H1 (cell line): ENCODE measurements around the gene SLC5A10. TPM values are rescaled to one million over a fixed set of nuclear protein-coding genes. Genes with fewer than 3 reads are reported as not detected.

ENCODE experiments used
- HDAC6 ChIP-seq: IDR thresholded peaks from one replicate; pipeline ENCODE4 v1.7.1; 2012; ENCODE audit warnings: low read depth, mild to moderate bottlenecking, inconsistent platforms, low read length, moderate library complexity
- polyA plus RNA-seq, 7 experiments: library from polyadenylated mRNA; depleted of rRNA in 3 of 7; stranded (reverse) in 5 of 7; unstranded in 2 of 7; fragments of >200 nt in 5 of 7; fragments of 200-250 nt in 2 of 7; gene quantifications; 1 replicate in 5 of 7; 2 replicates in 1 of 7; 4 replicates in 1 of 7; pipeline versions ENCODE4 v1.2.1 to v1.2.3, GENCODE V29; 2011 to 2013; ENCODE audit warnings: missing spikeins in 2 of 7, mixed read lengths in 2 of 7
- total RNA-seq: library from RNA; stranded (reverse); fragmentation: NEBNext Ultra II Directional; extraction: Animal tissue kit (Norgen Biotek cat#: 25700); gene quantifications from 2 replicates; pipeline ENCODE4 v1.2.1, GENCODE V29; 2021

The SLC5A10 gene
- total and polyA plus RNA-seq, 2 of the 8 experiments (the other 6 are each of a cell fraction or from before 2014, with no cell fraction given): 0.05 to 0.11 TPM

GRCh38 chr17:18987230-18987610 is 35.3 kb downstream of the SLC5A10 start (continued):
- TF ChIP-seq HDAC6: no peak
